Activated T-helper 17 cell treated with anti-CD3 and anti-CD28 coated beads, Interleukin-2, amount 50 U/mL, for 72 hours (primary cell): ENCODE data around the gene KIRREL3. TPM values are rescaled to one million over a fixed set of nuclear protein-coding genes. Genes with fewer than 3 reads are reported as not detected.
"Not testable (repeated sequence)": the region's sequence is repeated elsewhere in the genome, so short reads cannot be mapped to it uniquely, and the experiment has no call there.

Source experiments
- ATAC-seq: fragments of 150-1000 bp; cut with Tn5 transposase; replicated peaks from 2 replicates; pipeline ENCODE4 v1.10.0; 2021; ENCODE audit warnings: mild to moderate bottlenecking, moderate library complexity
- H3K27ac Mint-ChIP-seq: one replicate; pipeline ENCODE4 v1.8.0; 2022; ENCODE audit warnings: mixed read lengths
- H3K27me3 Mint-ChIP-seq: one replicate; pipeline ENCODE4 v1.8.0; 2022; ENCODE audit warnings: mixed read lengths
- H3K36me3 Mint-ChIP-seq: one replicate; pipeline ENCODE4 v1.8.0; 2022; ENCODE audit warnings: low read depth, mild to moderate bottlenecking, mixed read lengths
- H3K4me1 Mint-ChIP-seq: one replicate; pipeline ENCODE4 v1.8.0; 2022; ENCODE audit warnings: mixed read lengths
- H3K4me3 Mint-ChIP-seq: one replicate; pipeline ENCODE4 v1.8.0; 2022; ENCODE audit warnings: mild to moderate bottlenecking, mixed read lengths
- H3K9me3 Mint-ChIP-seq: one replicate; pipeline ENCODE4 v1.8.0; 2022; ENCODE audit warnings: mixed read lengths
- total RNA-seq, 2 donors: library from RNA; stranded (reverse); gene quantifications; one replicate each; pipeline ENCODE4 v1.2.3, GENCODE V29; 2022

Gene KIRREL3
- total RNA-seq, 2 donors from 2014 or later: not detected

GRCh38 chr11:126374562-126375300 is 625.8 kb downstream of the KIRREL3 start:
- H3K27ac Mint-ChIP-seq, H3K27me3 Mint-ChIP-seq, H3K36me3 Mint-ChIP-seq, H3K4me1 Mint-ChIP-seq, ATAC-seq, H3K9me3 Mint-ChIP-seq, H3K4me3 Mint-ChIP-seq: not testable (repeated sequence)

GRCh38 chr11:126373389-126374066 is 627.0 kb downstream of the KIRREL3 start:
- H3K27me3 Mint-ChIP-seq, H3K4me1 Mint-ChIP-seq, H3K4me3 Mint-ChIP-seq, ATAC-seq, H3K27ac Mint-ChIP-seq, H3K36me3 Mint-ChIP-seq, H3K9me3 Mint-ChIP-seq: not testable (repeated sequence)
